PC-9 (cell line): ENCODE results near the gene ZNF236. TPM values are rescaled to one million over a fixed set of nuclear protein-coding genes. Genes with fewer than 3 reads are reported as not detected.
"Not testable (repeated sequence)": the region's sequence is repeated elsewhere in the genome, so short reads cannot be mapped to it uniquely, and the experiment has no call there.

ENCODE experiments used
- BruUV-seq: library from RNA; stranded (reverse); fragments of 400-500 nt; replicated peaks from 2 replicates; lab custom pipeline; 2021; lab: Mats Ljungman, UMichigan
- CTCF ChIA-PET: fragments of 300-600 bp; sonication (Branson Sonifier 250); formaldehyde crosslinking; loops from one replicate; lab custom pipeline; 2022; ENCODE audit warnings: antibody characterized with exemption; lab: Charles Lee
- POLR2A ChIA-PET: fragments of 300-600 bp; sonication (Branson Sonifier 250); formaldehyde crosslinking; loops from one replicate; lab custom pipeline; 2022; ENCODE audit warnings: antibody characterized with exemption; ENCODE audit not compliant: unreplicated experiment; lab: Charles Lee
- DNase-seq, 2 experiments: peaks; one replicate each; pipeline versions ENCODE4 v3.0.0 to v3.0.0-alpha.2; 2015 to 2022; ENCODE audit warnings: mixed read lengths in 1 of 2
- H2AFZ ChIP-seq: fragments of 200-600 bp; sonication (generic); 2 replicates; pipeline ENCODE4 v1.8.1; 2017; ENCODE audit warnings: antibody characterized with exemption
- H3F3A ChIP-seq: fragments of 200-600 bp; sonication (generic); 2 replicates; pipeline ENCODE4 v1.8.1; 2017; ENCODE audit warnings: antibody characterized with exemption, mild to moderate bottlenecking, low read depth; ENCODE audit not compliant: insufficient read depth
- H3K27ac ChIP-seq: fragments of 200-600 bp; sonication (generic); 2 replicates; pipeline ENCODE4 v1.6.1; 2016; ENCODE audit warnings: mixed run types
- H3K27me3 ChIP-seq: fragments of 200-600 bp; sonication (generic); 2 replicates; pipeline ENCODE4 v1.6.1; 2016; ENCODE audit warnings: low read depth, mixed run types; ENCODE audit not compliant: insufficient read depth
- H3K36me3 ChIP-seq: fragments of 200-600 bp; sonication (generic); 2 replicates; pipeline ENCODE4 v1.6.1; 2016; ENCODE audit warnings: low read depth, mixed run types
- H3K4me1 ChIP-seq: fragments of 200-600 bp; sonication (generic); replicated peaks from 2 replicates; pipeline ENCODE4 v1.6.1; 2016; ENCODE audit warnings: mixed run types; ENCODE audit not compliant: insufficient read depth
- H3K4me2 ChIP-seq: fragments of 200-600 bp; sonication (generic); 2 replicates; pipeline ENCODE4 v1.6.1; 2017; ENCODE audit warnings: mixed run types
- H3K4me3 ChIP-seq: fragments of 200-600 bp; sonication (generic); 2 replicates; pipeline ENCODE4 v1.6.1; 2016; ENCODE audit warnings: mixed run types
- H3K79me2 ChIP-seq: fragments of 200-600 bp; sonication (generic); 2 replicates; pipeline ENCODE4 v1.6.1; 2017; ENCODE audit warnings: low read depth, mixed run types
- H3K9me2 ChIP-seq: fragments of 200-600 bp; sonication (generic); 2 replicates; pipeline ENCODE4 v1.8.1; 2017; ENCODE audit warnings: mild to moderate bottlenecking; ENCODE audit not compliant: insufficient read depth
- H3K9me3 ChIP-seq: fragments of 200-600 bp; sonication (generic); 2 replicates; pipeline ENCODE4 v1.8.1; 2016; ENCODE audit warnings: low read depth; ENCODE audit not compliant: insufficient read depth
- H4K20me1 ChIP-seq: fragments of 200-600 bp; sonication (generic); 2 replicates; pipeline ENCODE4 v1.8.1; 2017; ENCODE audit not compliant: insufficient read depth
- EZH2 ChIP-seq: fragments of 200-600 bp; sonication (generic); IDR thresholded peaks from 2 replicates; pipeline ENCODE4 v1.8.0; 2017; ENCODE audit warnings: antibody characterized with exemption, low read depth
- intact Hi-C: fragments of 100-400 bp; cut with micrococcal nuclease; formaldehyde crosslinking; loops from one replicate; pipeline ENCODE4 v1.10.0; 2022; ENCODE audit not compliant: unreplicated experiment
- total RNA-seq: library from RNA; stranded (reverse); gene quantifications from 2 replicates; pipeline ENCODE4 v1.2.3, GENCODE V29; 2021
- TF ChIP-seq, protein P1 (sequence below): fragments of 200-600 bp; sonication (generic); conservative IDR thresholded peaks from 2 replicates; pipeline ENCODE4 v1.6.1; 2017; ENCODE audit warnings: mixed run types, antibody characterized with exemption, mild to moderate bottlenecking, moderate library complexity

Gene ZNF236
- total RNA-seq, 1 experiment from 2014 or later, result 10.8 TPM

DNA sequence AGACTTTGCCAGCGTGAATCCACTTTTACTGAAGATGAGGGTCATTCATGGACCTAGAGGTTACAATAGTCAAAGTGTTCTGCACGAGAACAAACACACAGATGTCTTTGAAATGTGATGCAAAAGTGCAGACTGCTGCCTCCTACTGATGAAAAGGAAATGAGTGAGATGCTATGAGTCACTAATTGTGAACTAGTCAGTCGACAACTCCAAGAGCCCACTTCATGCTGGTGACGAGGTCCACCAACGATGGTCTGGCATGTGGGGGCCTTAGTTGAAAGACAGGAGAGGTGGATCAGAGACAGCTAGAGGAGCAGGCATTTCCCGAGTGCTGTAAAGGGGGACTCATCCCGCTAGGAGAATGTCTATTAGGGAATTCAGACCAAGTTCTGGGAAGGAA lies 17.1 kb upstream of the ZNF236 start:
- H3K27ac ChIP-seq, result no peak overlapping the region
- no peak overlapping the region for H2AFZ ChIP-seq
- no peaks in the 10 kb centered on the region for H4K20me1 ChIP-seq
- H3K4me3 ChIP-seq, result no peak overlapping the region
- ChIA-PET CTCF (no interaction called here), POLR2A (no interaction called here)
- H3K4me1 ChIP-seq, result peaks cover 10% of the 10 kb centered on the region
- no peaks in the 10 kb centered on the region for H3K27me3 ChIP-seq
- intact Hi-C loops, result loop anchor here (10.0 kb wide), 1 partner anchor 670 kb away; no protein-coding TSS in a partner anchor
- H3K9me2 ChIP-seq, result no peaks in the 10 kb centered on the region
- peaks cover 5% of the 10 kb centered on the region; the same call in 1 of the 2 replicates for H3F3A ChIP-seq
- no peak overlapping the region for H3K4me2 ChIP-seq
- no peaks in the 10 kb centered on the region for H3K36me3 ChIP-seq
- DNase-seq, result no peak
- H3K79me2 ChIP-seq, result no peaks in the 10 kb centered on the region
- H3K9me3 ChIP-seq, result no peaks in the 10 kb centered on the region
- TF ChIP-seq, protein P1, sequence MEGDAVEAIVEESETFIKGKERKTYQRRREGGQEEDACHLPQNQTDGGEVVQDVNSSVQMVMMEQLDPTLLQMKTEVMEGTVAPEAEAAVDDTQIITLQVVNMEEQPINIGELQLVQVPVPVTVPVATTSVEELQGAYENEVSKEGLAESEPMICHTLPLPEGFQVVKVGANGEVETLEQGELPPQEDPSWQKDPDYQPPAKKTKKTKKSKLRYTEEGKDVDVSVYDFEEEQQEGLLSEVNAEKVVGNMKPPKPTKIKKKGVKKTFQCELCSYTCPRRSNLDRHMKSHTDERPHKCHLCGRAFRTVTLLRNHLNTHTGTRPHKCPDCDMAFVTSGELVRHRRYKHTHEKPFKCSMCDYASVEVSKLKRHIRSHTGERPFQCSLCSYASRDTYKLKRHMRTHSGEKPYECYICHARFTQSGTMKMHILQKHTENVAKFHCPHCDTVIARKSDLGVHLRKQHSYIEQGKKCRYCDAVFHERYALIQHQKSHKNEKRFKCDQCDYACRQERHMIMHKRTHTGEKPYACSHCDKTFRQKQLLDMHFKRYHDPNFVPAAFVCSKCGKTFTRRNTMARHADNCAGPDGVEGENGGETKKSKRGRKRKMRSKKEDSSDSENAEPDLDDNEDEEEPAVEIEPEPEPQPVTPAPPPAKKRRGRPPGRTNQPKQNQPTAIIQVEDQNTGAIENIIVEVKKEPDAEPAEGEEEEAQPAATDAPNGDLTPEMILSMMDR, result no peak
- no peak for TF ChIP-seq EZH2
- BruUV-seq, result no TSS peak

DNA sequence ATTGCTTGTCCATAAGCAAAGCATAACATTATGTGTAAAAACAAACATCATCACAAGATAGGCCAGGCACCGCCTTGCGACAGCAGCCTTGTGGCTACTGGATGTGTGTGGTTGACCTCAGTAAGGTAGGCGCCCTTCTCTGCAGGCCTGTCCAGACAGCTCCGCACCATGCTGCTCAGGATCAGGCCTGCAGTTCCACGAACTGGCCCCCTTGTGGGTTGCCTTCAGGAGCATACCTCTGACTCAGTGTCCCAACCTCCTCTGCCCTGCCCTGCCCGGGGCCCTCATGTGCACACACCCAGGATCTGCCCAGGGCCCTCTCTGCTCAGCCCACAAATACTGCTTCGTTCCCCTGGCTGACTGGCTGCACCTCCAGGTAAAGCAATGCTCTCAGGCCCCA lies 16.1 kb upstream of the ZNF236 start:
- H4K20me1 ChIP-seq, result no peaks in the 10 kb centered on the region
- H3K4me1 ChIP-seq, result peaks cover 10% of the 10 kb centered on the region
- H3F3A ChIP-seq, result peaks cover 5% of the 10 kb centered on the region; the same call in 1 of the 2 replicates
- CTCF ChIA-PET, result no interaction called here
- TF ChIP-seq, protein P1, result no peak
- no peak for TF ChIP-seq EZH2
- H3K9me2 ChIP-seq, result no peaks in the 10 kb centered on the region
- BruUV-seq, result no TSS peak
- POLR2A ChIA-PET, result no interaction called here
- H3K27ac ChIP-seq, result no peak overlapping the region
- no peak for DNase-seq
- H3K4me3 ChIP-seq, result no peak overlapping the region
- no peaks in the 10 kb centered on the region for H3K9me3 ChIP-seq
- no peaks in the 10 kb centered on the region for H3K79me2 ChIP-seq
- H2AFZ ChIP-seq, result no peak overlapping the region
- intact Hi-C loops, result loop anchor here (10.0 kb wide), 1 partner anchor 668 kb away; no protein-coding TSS in a partner anchor
- no peaks in the 10 kb centered on the region for H3K27me3 ChIP-seq
- H3K4me2 ChIP-seq, result no peak overlapping the region
- no peaks in the 10 kb centered on the region for H3K36me3 ChIP-seq

DNA sequence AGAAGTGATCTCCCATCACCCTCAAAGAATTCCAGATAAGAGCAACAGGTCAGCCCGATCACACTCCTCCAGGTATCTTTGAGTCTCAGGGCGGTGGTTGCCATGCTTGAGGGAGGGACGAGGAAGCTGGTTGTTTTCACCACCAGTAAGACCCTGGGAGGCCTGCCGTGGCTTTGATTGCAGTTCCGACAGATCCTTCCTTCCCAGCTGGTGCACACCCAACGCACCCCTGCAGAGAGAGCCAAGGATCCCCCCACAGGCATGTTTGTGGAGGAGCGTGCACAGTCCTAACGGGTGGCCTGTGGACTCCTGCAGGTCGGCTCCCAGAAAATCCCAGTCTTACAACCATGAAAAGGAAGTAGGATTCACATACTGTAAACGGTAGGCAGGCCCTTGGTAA lies 13.8 kb upstream of the ZNF236 start:
- POLR2A ChIA-PET, result no interaction called here
- H3K36me3 ChIP-seq, result no peaks in the 10 kb centered on the region
- H3K4me2 ChIP-seq, result no peak overlapping the region
- H3K27ac ChIP-seq, result no peak overlapping the region
- no peaks in the 10 kb centered on the region for H3K9me3 ChIP-seq
- intact Hi-C loops, result loop anchor here (10.0 kb wide), 1 partner anchor 666 kb away; no protein-coding TSS in a partner anchor
- H3K4me1 ChIP-seq, result peaks cover 2% of the 10 kb centered on the region
- TF ChIP-seq, protein P1, result no peak
- TF ChIP-seq EZH2, result no peak
- H3K27me3 ChIP-seq, result no peaks in the 10 kb centered on the region
- no peaks in the 10 kb centered on the region for H3K79me2 ChIP-seq
- CTCF ChIA-PET, result no interaction called here
- no TSS peak for BruUV-seq
- H3K4me3 ChIP-seq, result no peak overlapping the region
- H4K20me1 ChIP-seq, result no peaks in the 10 kb centered on the region
- H2AFZ ChIP-seq, result no peak overlapping the region
- H3K9me2 ChIP-seq, result no peaks in the 10 kb centered on the region
- no peak for DNase-seq
- H3F3A ChIP-seq, result peaks cover 1% of the 10 kb centered on the region; the same call in 1 of the 2 replicates

DNA sequence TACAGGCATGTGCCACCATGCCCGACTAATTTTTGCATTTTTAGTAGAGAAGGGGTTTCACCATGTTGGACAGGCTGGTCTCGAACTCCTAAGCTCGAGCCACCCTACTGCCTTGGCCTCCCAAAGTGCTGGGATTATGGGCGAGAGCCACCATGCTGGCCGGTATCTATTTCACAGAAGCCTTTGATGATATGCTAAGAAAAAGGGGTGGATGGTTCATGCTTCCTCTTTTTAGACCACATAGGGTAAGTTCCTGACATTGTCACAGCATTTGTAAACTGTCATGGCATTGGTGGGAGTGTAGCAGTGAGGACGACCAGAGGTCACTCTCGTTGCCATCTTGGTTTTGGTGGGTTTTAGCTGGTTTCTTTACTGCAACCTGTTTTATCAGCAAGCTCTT lies 10.8 kb upstream of the ZNF236 start:
- CTCF ChIA-PET, H3K4me1 ChIP-seq, H3K27ac ChIP-seq, H3K9me2 ChIP-seq, H3K4me3 ChIP-seq, H3K79me2 ChIP-seq, DNase-seq, H3F3A ChIP-seq, H3K9me3 ChIP-seq, H4K20me1 ChIP-seq, POLR2A ChIA-PET, H3K36me3 ChIP-seq, BruUV-seq, H2AFZ ChIP-seq, H3K27me3 ChIP-seq, H3K4me2 ChIP-seq, intact Hi-C loops: not testable (repeated sequence)
